Ovary (tissue), 3 donors: ENCODE results near the gene PIAS2.

Experiments used
- CTCF ChIP-seq, 3 donors: fragments of 450-650 bp in 2 of 3; fragments of 200-600 bp in 1 of 3; IDR thresholded peaks; one replicate each; pipeline versions ENCODE4 v1.5.1 to v1.8.0; 2016 to 2022; ENCODE audit warnings: antibody characterized with exemption in 3 of 3, mild to moderate bottlenecking in 1 of 3
- EP300 ChIP-seq: sonication (generic); formaldehyde crosslinking; IDR thresholded peaks from one replicate; pipeline ENCODE4 v1.6.1; 2017; ENCODE audit warnings: antibody characterized with exemption
- POLR2A ChIP-seq: fragments of 450-650 bp; IDR thresholded peaks from one replicate; pipeline ENCODE4 v1.6.1; 2017; ENCODE audit warnings: antibody characterized with exemption, mild to moderate bottlenecking, moderate library complexity
- donor health status: DM: no; HTN: no; CAD: no.

- TF ChIP-seq CTCF (IDR thresholded peaks at IDR 0.05) (no peak), POLR2A (no peak), EP300 (no peak)
These were observed 24.5 kb downstream of the PIAS2 start for GRCh38 chr18:46892842-46893241.
